K562 (cell line): ENCODE measurements around the gene MYO1A. TPM values are rescaled to one million over a fixed set of nuclear protein-coding genes. Genes with fewer than 3 reads are reported as not detected.

ENCODE experiments used
- AFF4 ChIP-seq: sonication (generic); formaldehyde crosslinking; IDR thresholded peaks from 2 replicates; pipeline ENCODE4 v1.8.0; 2023; ENCODE audit warnings: mild to moderate bottlenecking, missing genetic modification reagents
- ARID3A ChIP-seq: IDR thresholded peaks from 2 replicates; pipeline ENCODE4 v1.6.1; 2012; ENCODE audit warnings: low read depth, low read length, improper control_type of control experiment, borderline replicate concordance
- C11orf30 ChIP-seq: fragments of 450-650 bp; IDR thresholded peaks from 2 replicates; pipeline ENCODE4 v1.6.1; 2016; ENCODE audit warnings: low read depth, mild to moderate bottlenecking
- CAMTA2 ChIP-seq: fragments of 250-450 bp; sonication (Bioruptor Pico); conservative IDR thresholded peaks from 2 replicates; pipeline ENCODE4 v1.5.1; 2022
- COPS2 ChIP-seq: fragments of 450-650 bp; conservative IDR thresholded peaks from 2 replicates; pipeline ENCODE4 v1.6.1; 2016; ENCODE audit warnings: mild to moderate bottlenecking, moderate library complexity
- E2F4 ChIP-seq: sonication (generic); formaldehyde crosslinking; IDR thresholded peaks from 2 replicates; pipeline ENCODE4 v1.8.0; 2022; ENCODE audit warnings: mild to moderate bottlenecking, low read depth, missing genetic modification reagents
- EGR1 ChIP-seq: fragments of 450-650 bp; conservative IDR thresholded peaks from 2 replicates; pipeline ENCODE4 v1.6.1; 2017; ENCODE audit warnings: mild to moderate bottlenecking
- HDAC3 ChIP-seq: fragments of 450-650 bp; IDR thresholded peaks from 2 replicates; pipeline ENCODE4 v1.6.1; 2018; ENCODE audit warnings: borderline replicate concordance, mild to moderate bottlenecking, moderate library complexity; ENCODE audit not compliant: partially characterized antibody
- ID3 ChIP-seq, 2 experiments: fragments of 250-450 bp in 1 of 2; fragments of 450-650 bp in 1 of 2; sonication (Bioruptor Pico) in 1 of 2; IDR thresholded peaks; 2 replicates each; pipeline versions ENCODE4 v1.6.1 to v1.8.0; 2016 to 2021; ENCODE audit warnings: mild to moderate bottlenecking in 2 of 2, moderate library complexity in 2 of 2, missing compliant biosample characterization in 1 of 2, missing genetic modification characterization in 1 of 2
- KLF16 ChIP-seq: IDR thresholded peaks from 2 replicates; pipeline ENCODE4 v1.6.1; 2016; ENCODE audit warnings: antibody characterized with exemption
- LEF1 ChIP-seq: fragments of 450-650 bp; IDR thresholded peaks from 2 replicates; pipeline ENCODE4 v1.6.1; 2016; ENCODE audit warnings: mild to moderate bottlenecking
- MAZ ChIP-seq, 2 experiments: fragments of 450-650 bp in 1 of 2; sonication (generic) in 1 of 2; formaldehyde crosslinking; IDR thresholded peaks in 1 of 2; conservative IDR thresholded peaks in 1 of 2; 2 replicates each; pipeline versions ENCODE4 v1.4.0 to v1.5.0; 2020; ENCODE audit warnings: mild to moderate bottlenecking in 1 of 2, missing genetic modification reagents in 1 of 2
- NCOA2 ChIP-seq, 2 experiments: fragments of 450-650 bp; IDR thresholded peaks; 2 replicates each; pipeline ENCODE4 v1.6.1; 2018; ENCODE audit warnings: mild to moderate bottlenecking in 2 of 2, moderate library complexity in 1 of 2; ENCODE audit not compliant: partially characterized antibody in 2 of 2
- NFE2 ChIP-seq: IDR thresholded peaks from 2 replicates; pipeline ENCODE4 v1.6.1; 2014; ENCODE audit warnings: antibody characterized with exemption, low read depth
- PBX2 ChIP-seq, 2 experiments: IDR thresholded peaks in 1 of 2; conservative IDR thresholded peaks in 1 of 2; 2 replicates each; pipeline ENCODE4 v1.6.1; 2016; ENCODE audit warnings: low read depth in 2 of 2, mild to moderate bottlenecking in 1 of 2, missing compliant biosample characterization in 1 of 2, missing genetic modification characterization in 1 of 2, moderate library complexity in 1 of 2
- SRSF1 ChIP-seq: fragments of 200-400 bp; formaldehyde crosslinking; IDR thresholded peaks from 2 replicates; pipeline ENCODE4 v1.6.1; 2017; ENCODE audit warnings: mild to moderate bottlenecking, low read depth, low read length, moderate library complexity
- SRSF9 ChIP-seq: fragments of 200-400 bp; formaldehyde crosslinking; IDR thresholded peaks from 2 replicates; pipeline ENCODE4 v1.6.1; 2017; ENCODE audit warnings: low read depth, low read length, borderline replicate concordance
- ZNF224 ChIP-seq: sonication (generic); formaldehyde crosslinking; IDR thresholded peaks from 2 replicates; pipeline ENCODE4 v1.8.0; 2022; ENCODE audit warnings: mild to moderate bottlenecking, missing genetic modification reagents
- polyA plus RNA-seq, 8 experiments: library from polyadenylated mRNA; depleted of rRNA in 4 of 8; stranded (reverse) in 5 of 8; unstranded in 3 of 8; fragments of >200 nt; fragmentation: Nextera tagmentation in 2 of 8; fragmentation: Illumina TruSeq in 1 of 8; extraction: Ambion mirVana in 2 of 8; extraction: Trizol in 1 of 8; gene quantifications; 2 replicates each; pipeline versions ENCODE4 v1.2.1 to v1.2.3, GENCODE V29; 2011 to 2014; ENCODE audit warnings: inconsistent platforms in 1 of 8, missing spikeins in 1 of 8
- total RNA-seq, 7 experiments: library from RNA; depleted of rRNA in 6 of 7; stranded (reverse); fragments of >200 nt in 6 of 7; fragmentation: Illumina TruSeq in 2 of 7; extraction: Trizol in 2 of 7; gene quantifications; 2 replicates each; pipeline versions ENCODE4 v1.2.1 to v1.2.3, GENCODE V29; 2011 to 2021; ENCODE audit warnings: low replicate concordance in 1 of 7

MYO1A gene
- total and polyA plus RNA-seq, 9 of the 15 experiments (the other 6 are each of a cell fraction or from before 2014, with no cell fraction given) = 0.03 to 0.29 (median 0.14) TPM; not detected in 2

GRCh38 chr12:57086493-57087009 lies 36.6 kb upstream of the MYO1A start (continued):
- TF ChIP-seq E2F4 (no peak), HDAC3 (no peak), EGR1 (peak; percentile 99), C11orf30 (no peak), CAMTA2 (CRISPR knock-in tag) (no peak), NCOA2 (IDR thresholded peaks at IDR 0.05; ENCODE audit: partially characterized antibody in 2 of 2) (no peak), COPS2 (no peak), LEF1 (no peak), SRSF9 (no peak), MAZ (CRISPR knock-in tag; conservative IDR thresholded peaks at IDR 0.05 in 1 of 2, IDR thresholded peaks at IDR 0.05 in 1 of 2) (no peak), ZNF224 (CRISPR knock-in tag) (no peak), SRSF1 (no peak), ID3 (CRISPR knock-in tag; IDR thresholded peaks at IDR 0.05) (no peak), ID3 (tag; IDR thresholded peaks at IDR 0.05) (no peak), PBX2 (CRISPR knock-in tag; IDR thresholded peaks at IDR 0.05; ENCODE audit: low read depth) (no peak), PBX2 (tag; conservative IDR thresholded peaks at IDR 0.05; ENCODE audit: low read depth) (no peak), AFF4 (CRISPR knock-in tag) (no peak), ARID3A (no peak), KLF16 (0 out of 2 replicates have a peak, but pooled peaks have one; percentile 25), NFE2 (no peak)
